Measurements from ENCODE around the gene AP2M1.

DNA sequence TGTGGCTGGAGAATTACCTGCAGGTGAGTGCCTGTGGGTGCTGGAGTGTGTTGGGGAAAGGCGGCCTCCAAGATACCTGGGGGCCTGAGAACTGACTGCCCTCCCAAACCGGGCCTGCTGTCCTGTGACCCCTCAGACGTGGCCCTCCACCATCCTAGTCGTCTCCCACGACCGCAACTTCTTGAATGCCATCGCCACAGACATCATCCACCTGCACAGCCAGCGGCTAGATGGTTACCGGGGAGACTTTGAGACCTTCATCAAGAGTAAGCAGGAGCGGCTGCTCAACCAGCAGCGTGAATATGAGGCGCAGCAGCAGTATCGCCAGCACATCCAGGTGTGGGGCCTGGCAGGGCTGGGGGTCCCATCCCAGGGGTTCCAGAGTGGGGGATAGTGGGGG is 14.8 kb downstream of the AP2M1 start:
- TF ChIP-seq CTCF (IDR thresholded peaks at IDR 0.05; ENCODE audit: control extremely low read depth in 1 of 3, insufficient read depth in 1 of 3, low read depth in 1 of 3, low read length in 3 of 3) (no peak), RAD21 (IDR thresholded peaks at IDR 0.05 in 1 of 2, conservative IDR thresholded peaks at IDR 0.05 in 1 of 2; ENCODE audit: low read depth in 2 of 2, low read length in 2 of 2) (no peak), SRF (IDR thresholded peaks at IDR 0.05; ENCODE audit: low read depth, low read length) (no peak), RNF2 (IDR thresholded peaks at IDR 0.05; ENCODE audit: borderline replicate concordance, low read depth, low read length, missing control alignments, poor library complexity, severe bottlenecking) (no peak), MAFK (IDR thresholded peaks at IDR 0.05; ENCODE audit: low read depth, low read length) (no peak), TBP (IDR thresholded peaks at IDR 0.05; ENCODE audit: low read depth, low read length) (no peak), CEBPB (IDR thresholded peaks at IDR 0.05; ENCODE audit: low read depth, low read length) (no peak)
